HFFc6 (cell line): ENCODE results near the gene TMEM132D. TPM values are rescaled to one million over a fixed set of nuclear protein-coding genes. Genes with fewer than 3 reads are reported as not detected.

Experiments
- DNase-seq: peaks from one replicate; pipeline ENCODE4 v3.0.0-alpha.2; 2018
- H3K27ac Mint-ChIP-seq: 2 replicates; pipeline ENCODE4 v1.8.0; 2020; ENCODE audit warnings: mild to moderate bottlenecking, mixed read lengths
- H3K27me3 Mint-ChIP-seq: 2 replicates; pipeline ENCODE4 v1.8.0; 2021; ENCODE audit warnings: mild to moderate bottlenecking, moderate library complexity, mixed read lengths; ENCODE audit not compliant: insufficient read depth
- H3K36me3 Mint-ChIP-seq: 2 replicates; pipeline ENCODE4 v1.8.0; 2021; ENCODE audit warnings: low read depth, mixed read lengths
- H3K4me1 Mint-ChIP-seq: 2 replicates; pipeline ENCODE4 v1.8.0; 2020; ENCODE audit warnings: low read depth, mixed read lengths
- H3K4me3 Mint-ChIP-seq: 2 replicates; pipeline ENCODE4 v1.8.0; 2020; ENCODE audit warnings: mild to moderate bottlenecking, moderate library complexity, mixed read lengths
- H3K9me3 Mint-ChIP-seq: 2 replicates; pipeline ENCODE4 v1.8.0; 2020; ENCODE audit warnings: mild to moderate bottlenecking, mixed read lengths
- CTCF ChIP-seq: fragments of 200-600 bp; sonication (generic); IDR thresholded peaks from 2 replicates; pipeline ENCODE4 v1.5.0; 2021; ENCODE audit warnings: antibody characterized with exemption, mild to moderate bottlenecking
- total RNA-seq, 6 experiments: library from RNA; stranded (reverse); fragmentation: NEBNext Ultra II Directional; extraction: Animal tissue kit (Norgen Biotek cat#: 25700); gene quantifications; 2 replicates in 1 of 6; 3 replicates in 5 of 6; pipeline ENCODE4 v1.2.3, GENCODE V29; 2021

The TMEM132D gene
- total RNA-seq, 6 experiments from 2014 or later: not detected

DNA sequence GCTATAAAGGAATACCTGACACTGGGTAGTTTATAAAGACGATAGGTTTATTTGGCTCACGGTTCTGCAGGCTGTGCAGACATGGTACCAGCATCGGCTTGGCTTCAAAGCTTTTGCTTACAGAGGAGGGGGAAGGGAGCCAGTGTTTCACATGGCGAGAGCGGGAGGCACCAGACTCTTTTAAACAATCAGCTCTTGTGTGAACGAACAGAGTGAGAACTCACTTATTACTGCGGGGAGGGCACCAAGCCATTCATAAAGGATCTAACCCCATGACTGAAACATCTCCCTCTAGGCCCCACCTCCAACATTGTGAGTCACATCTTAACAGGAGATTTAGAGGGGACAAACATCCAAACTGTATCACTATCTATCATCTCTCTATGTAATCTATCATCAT, 227.4 kb downstream of the TMEM132D start:
- Mint-ChIP-seq H3K27ac (no peak overlapping the region), H3K36me3 (no peaks in the 10 kb centered on the region)

DNA sequence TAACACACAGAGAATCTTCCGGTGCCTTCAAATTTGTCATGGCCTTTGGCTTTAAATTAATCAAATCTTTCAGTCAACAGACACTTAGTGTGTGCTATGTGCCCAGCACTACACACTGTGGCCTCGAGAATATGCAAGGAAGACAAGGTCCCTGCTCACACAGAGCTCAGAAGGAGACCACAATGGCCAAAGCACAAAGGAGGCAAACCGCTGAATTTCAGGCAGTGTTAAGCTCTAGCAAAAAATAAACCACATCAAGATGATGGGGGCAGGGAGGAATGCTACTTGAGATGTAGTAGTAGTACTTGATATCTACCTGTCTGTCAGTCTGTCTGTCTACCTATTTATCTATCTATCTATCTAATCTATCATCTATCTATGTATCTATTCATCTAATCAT, 227.9 kb downstream of the TMEM132D start:
- H3K4me3 Mint-ChIP-seq: no peak overlapping the region
- no peak overlapping the region for H3K27ac Mint-ChIP-seq
- no peaks in the 10 kb centered on the region; the same call in 1 of the 2 replicates for H3K27me3 Mint-ChIP-seq
- no peak for TF ChIP-seq CTCF
- no peak for DNase-seq
- H3K36me3 Mint-ChIP-seq: no peaks in the 10 kb centered on the region
- H3K9me3 Mint-ChIP-seq: peaks cover 56% of the 10 kb centered on the region
- no peaks in the 10 kb centered on the region for H3K4me1 Mint-ChIP-seq

More for the DNA sequence above, 227.4 kb downstream of the TMEM132D start:
- Mint-ChIP-seq H3K27me3 (no peaks in the 10 kb centered on the region; the same call in 1 of the 2 replicates), H3K9me3 (peaks cover 58% of the 10 kb centered on the region), H3K4me3 (no peak overlapping the region), H3K4me1 (no peaks in the 10 kb centered on the region)
- TF ChIP-seq CTCF: no peak
- no peak for DNase-seq

- Mint-ChIP-seq H3K27ac (no peak overlapping the region), H3K4me3 (no peak overlapping the region), H3K9me3 (peaks cover 54% of the 10 kb centered on the region), H3K27me3 (no peaks in the 10 kb centered on the region; the same call in 1 of the 2 replicates), H3K36me3 (no peaks in the 10 kb centered on the region), H3K4me1 (no peaks in the 10 kb centered on the region)
- no peak for TF ChIP-seq CTCF
- DNase-seq: no peak
Measured at GRCh38 chr12:129675496-129675895, 228.3 kb downstream of the TMEM132D start.

- Mint-ChIP-seq H3K36me3 (no peaks in the 10 kb centered on the region), H3K27me3 (no peaks in the 10 kb centered on the region; the same call in 1 of the 2 replicates), H3K9me3 (peaks cover 47% of the 10 kb centered on the region), H3K27ac (no peak overlapping the region), H3K4me3 (no peak overlapping the region), H3K4me1 (no peaks in the 10 kb centered on the region)
- no peak for DNase-seq
- TF ChIP-seq CTCF: no peak
Measured at GRCh38 chr12:129673806-129674205, 230.0 kb downstream of the TMEM132D start.

- Mint-ChIP-seq H3K9me3 (peaks cover 56% of the 10 kb centered on the region), H3K36me3 (no peaks in the 10 kb centered on the region), H3K4me3 (no peak overlapping the region), H3K27ac (no peak overlapping the region), H3K27me3 (no peaks in the 10 kb centered on the region; the same call in 1 of the 2 replicates), H3K4me1 (no peaks in the 10 kb centered on the region)
- DNase-seq: no peak
- no peak for TF ChIP-seq CTCF
Measured at GRCh38 chr12:129672110-129672509, 231.7 kb downstream of the TMEM132D start.
